Right lobe of liver (tissue), 4 donors: ENCODE measurements around the gene DUSP2.

Experiments
- CTCF ChIP-seq, 4 donors: fragments of 200-600 bp in 3 of 4; fragments of 450-650 bp in 1 of 4; IDR thresholded peaks; one replicate each; pipeline versions ENCODE4 v1.5.1 to v1.8.0; 2016 to 2022; ENCODE audit warnings: antibody characterized with exemption in 4 of 4, mild to moderate bottlenecking in 2 of 4
- POLR2A ChIP-seq: fragments of 450-650 bp; IDR thresholded peaks from one replicate; pipeline ENCODE4 v1.6.1; 2017; ENCODE audit warnings: antibody characterized with exemption, mild to moderate bottlenecking
- donor health status: DM: no; HTN: no; CAD: no.
- donor health status: DM: no; HTN: no; CAD: no.
- donor health status: DM: no; HTN: yes; CAD: no.

- TF ChIP-seq CTCF (IDR thresholded peaks at IDR 0.05) (no peak), POLR2A (no peak)
Measured at GRCh38 chr2:96131813-96132745, 13.2 kb downstream of the DUSP2 start.
